Kidney epithelial cell (primary cell): ENCODE measurements around the gene ABCF3. TPM values are rescaled to one million over a fixed set of nuclear protein-coding genes. Genes with fewer than 3 reads are reported as not detected.

Experiments
- DNase-seq: peaks from one replicate; pipeline ENCODE4 v3.0.0-alpha.2; 2010; ENCODE audit warnings: low read depth
- H3K27me3 ChIP-seq: 2 replicates; pipeline ENCODE4 v1.6.0; 2011; ENCODE audit warnings: low read length; ENCODE audit not compliant: control insufficient read depth, insufficient read depth
- H3K36me3 ChIP-seq: 2 replicates; pipeline ENCODE4 v1.5.1; 2011; ENCODE audit warnings: low read length; ENCODE audit not compliant: control insufficient read depth, insufficient read depth
- H3K4me3 ChIP-seq: 2 replicates; pipeline ENCODE4 v1.5.1; 2011; ENCODE audit warnings: low read depth, mild to moderate bottlenecking, control low read depth, low read length
- CTCF ChIP-seq: IDR thresholded peaks from 2 replicates; pipeline ENCODE4 v1.5.1; 2011; ENCODE audit warnings: mild to moderate bottlenecking, moderate library complexity, low read length, control low read depth, inconsistent platforms; ENCODE audit not compliant: insufficient read depth, poor library complexity, severe bottlenecking
- total RNA-seq: library from RNA; depleted of rRNA; stranded (reverse); fragments of >200 nt; gene quantifications from 2 replicates; pipeline ENCODE4 v1.2.3, GENCODE V29; 2015

ABCF3 gene
- total RNA-seq, 1 donor from 2014 or later: 55.7 TPM

GRCh38 chr3:184231671-184232070, 45.7 kb downstream of the ABCF3 start:
- no peaks in the 10 kb centered on the region for H3K36me3 ChIP-seq
- peaks cover 53% of the 10 kb centered on the region for H3K27me3 ChIP-seq
- no peak for TF ChIP-seq CTCF
- no peak for DNase-seq
- no peak overlapping the region for H3K4me3 ChIP-seq

GRCh38 chr3:184233127-184233843, 47.3 kb downstream of the ABCF3 start:
- no peak for DNase-seq
- peaks cover 46% of the 10 kb centered on the region for H3K27me3 ChIP-seq
- H3K4me3 ChIP-seq: no peak overlapping the region
- no peaks in the 10 kb centered on the region for H3K36me3 ChIP-seq
- no peak for TF ChIP-seq CTCF

GRCh38 chr3:184234224-184234623, 48.2 kb downstream of the ABCF3 start:
- no peaks in the 10 kb centered on the region for H3K36me3 ChIP-seq
- TF ChIP-seq CTCF: peak; percentile 21
- peaks cover 36% of the 10 kb centered on the region for H3K27me3 ChIP-seq
- peak; percentile 79 for DNase-seq
- H3K4me3 ChIP-seq: no peak overlapping the region

- TF ChIP-seq CTCF: no peak
- no peaks in the 10 kb centered on the region for H3K36me3 ChIP-seq
Observed at GRCh38 chr3:184234671-184235380, 48.8 kb downstream of the ABCF3 start.

GRCh38 chr3:184235381-184236032, 49.5 kb downstream of the ABCF3 start:
- TF ChIP-seq CTCF: no peak
- Histone ChIP-seq H3K27me3 (peaks cover 24% of the 10 kb centered on the region), H3K4me3 (no peak overlapping the region), H3K36me3 (no peaks in the 10 kb centered on the region)
- DNase-seq: no peak

More at GRCh38 chr3:184234671-184235380, 48.8 kb downstream of the ABCF3 start:
- no peak for DNase-seq
- Histone ChIP-seq H3K27me3 (peaks cover 31% of the 10 kb centered on the region), H3K4me3 (no peak overlapping the region)
